PFSK-1 (cell line): ENCODE data around the gene GAS6.

Source experiments
- POLR2AphosphoS5 ChIP-seq: IDR thresholded peaks from 2 replicates; pipeline ENCODE4 v1.6.1; 2012; ENCODE audit warnings: low read depth, mild to moderate bottlenecking, control low read depth, low read length, moderate library complexity
- TF ChIP-seq, protein P1 (sequence below), 2 experiments: IDR thresholded peaks; 2 replicates each; pipeline versions ENCODE4 v1.6.1 to v1.8.0; 2011 to 2012; ENCODE audit warnings: low read depth in 2 of 2, low read length in 2 of 2, control low read depth in 1 of 2, inconsistent platforms in 1 of 2, mild to moderate bottlenecking in 1 of 2, moderate library complexity in 1 of 2; ENCODE audit not compliant: insufficient read depth in 1 of 2

DNA sequence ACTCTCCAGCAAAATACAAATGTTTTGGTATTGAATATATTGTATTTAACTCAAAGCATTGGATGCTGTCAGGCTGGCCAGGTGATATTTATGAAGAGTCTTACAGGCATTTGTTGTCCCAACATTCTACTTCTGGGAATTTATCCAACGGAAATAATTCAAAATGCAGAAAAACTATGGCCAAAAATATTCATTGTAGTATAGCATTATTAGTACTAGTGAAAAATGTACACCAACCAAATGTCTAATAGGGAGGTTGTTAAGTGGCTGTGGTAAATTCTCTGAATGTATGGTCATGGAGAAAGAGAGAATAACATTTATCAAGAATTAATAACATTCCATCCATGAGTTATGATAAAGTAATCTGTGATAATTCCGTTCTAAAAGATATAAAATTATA is 38.6 kb upstream of the GAS6 start:
- TF ChIP-seq, protein P1, sequence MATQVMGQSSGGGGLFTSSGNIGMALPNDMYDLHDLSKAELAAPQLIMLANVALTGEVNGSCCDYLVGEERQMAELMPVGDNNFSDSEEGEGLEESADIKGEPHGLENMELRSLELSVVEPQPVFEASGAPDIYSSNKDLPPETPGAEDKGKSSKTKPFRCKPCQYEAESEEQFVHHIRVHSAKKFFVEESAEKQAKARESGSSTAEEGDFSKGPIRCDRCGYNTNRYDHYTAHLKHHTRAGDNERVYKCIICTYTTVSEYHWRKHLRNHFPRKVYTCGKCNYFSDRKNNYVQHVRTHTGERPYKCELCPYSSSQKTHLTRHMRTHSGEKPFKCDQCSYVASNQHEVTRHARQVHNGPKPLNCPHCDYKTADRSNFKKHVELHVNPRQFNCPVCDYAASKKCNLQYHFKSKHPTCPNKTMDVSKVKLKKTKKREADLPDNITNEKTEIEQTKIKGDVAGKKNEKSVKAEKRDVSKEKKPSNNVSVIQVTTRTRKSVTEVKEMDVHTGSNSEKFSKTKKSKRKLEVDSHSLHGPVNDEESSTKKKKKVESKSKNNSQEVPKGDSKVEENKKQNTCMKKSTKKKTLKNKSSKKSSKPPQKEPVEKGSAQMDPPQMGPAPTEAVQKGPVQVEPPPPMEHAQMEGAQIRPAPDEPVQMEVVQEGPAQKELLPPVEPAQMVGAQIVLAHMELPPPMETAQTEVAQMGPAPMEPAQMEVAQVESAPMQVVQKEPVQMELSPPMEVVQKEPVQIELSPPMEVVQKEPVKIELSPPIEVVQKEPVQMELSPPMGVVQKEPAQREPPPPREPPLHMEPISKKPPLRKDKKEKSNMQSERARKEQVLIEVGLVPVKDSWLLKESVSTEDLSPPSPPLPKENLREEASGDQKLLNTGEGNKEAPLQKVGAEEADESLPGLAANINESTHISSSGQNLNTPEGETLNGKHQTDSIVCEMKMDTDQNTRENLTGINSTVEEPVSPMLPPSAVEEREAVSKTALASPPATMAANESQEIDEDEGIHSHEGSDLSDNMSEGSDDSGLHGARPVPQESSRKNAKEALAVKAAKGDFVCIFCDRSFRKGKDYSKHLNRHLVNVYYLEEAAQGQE (IDR thresholded peaks at IDR 0.05; ENCODE audit: insufficient read depth in 1 of 2, low read depth in 2 of 2, low read length in 2 of 2), result no peak
- no peak for TF ChIP-seq POLR2AphosphoS5
